HG03060 (cell line): ENCODE measurements around the gene RFC5.
"Not testable (repeated sequence)": the region's sequence is repeated elsewhere in the genome, so short reads cannot be mapped to it uniquely, and the experiment has no call there.

ENCODE experiments used
- ATAC-seq: cut with Tn5 transposase; IDR thresholded peaks from one replicate; pipeline ENCODE4 v1.9.1; 2021; ENCODE audit warnings: low read depth, moderate number of reproducible peaks; ENCODE audit not compliant: unreplicated experiment

Gene RFC5, protein sequence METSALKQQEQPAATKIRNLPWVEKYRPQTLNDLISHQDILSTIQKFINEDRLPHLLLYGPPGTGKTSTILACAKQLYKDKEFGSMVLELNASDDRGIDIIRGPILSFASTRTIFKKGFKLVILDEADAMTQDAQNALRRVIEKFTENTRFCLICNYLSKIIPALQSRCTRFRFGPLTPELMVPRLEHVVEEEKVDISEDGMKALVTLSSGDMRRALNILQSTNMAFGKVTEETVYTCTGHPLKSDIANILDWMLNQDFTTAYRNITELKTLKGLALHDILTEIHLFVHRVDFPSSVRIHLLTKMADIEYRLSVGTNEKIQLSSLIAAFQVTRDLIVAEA

DNA sequence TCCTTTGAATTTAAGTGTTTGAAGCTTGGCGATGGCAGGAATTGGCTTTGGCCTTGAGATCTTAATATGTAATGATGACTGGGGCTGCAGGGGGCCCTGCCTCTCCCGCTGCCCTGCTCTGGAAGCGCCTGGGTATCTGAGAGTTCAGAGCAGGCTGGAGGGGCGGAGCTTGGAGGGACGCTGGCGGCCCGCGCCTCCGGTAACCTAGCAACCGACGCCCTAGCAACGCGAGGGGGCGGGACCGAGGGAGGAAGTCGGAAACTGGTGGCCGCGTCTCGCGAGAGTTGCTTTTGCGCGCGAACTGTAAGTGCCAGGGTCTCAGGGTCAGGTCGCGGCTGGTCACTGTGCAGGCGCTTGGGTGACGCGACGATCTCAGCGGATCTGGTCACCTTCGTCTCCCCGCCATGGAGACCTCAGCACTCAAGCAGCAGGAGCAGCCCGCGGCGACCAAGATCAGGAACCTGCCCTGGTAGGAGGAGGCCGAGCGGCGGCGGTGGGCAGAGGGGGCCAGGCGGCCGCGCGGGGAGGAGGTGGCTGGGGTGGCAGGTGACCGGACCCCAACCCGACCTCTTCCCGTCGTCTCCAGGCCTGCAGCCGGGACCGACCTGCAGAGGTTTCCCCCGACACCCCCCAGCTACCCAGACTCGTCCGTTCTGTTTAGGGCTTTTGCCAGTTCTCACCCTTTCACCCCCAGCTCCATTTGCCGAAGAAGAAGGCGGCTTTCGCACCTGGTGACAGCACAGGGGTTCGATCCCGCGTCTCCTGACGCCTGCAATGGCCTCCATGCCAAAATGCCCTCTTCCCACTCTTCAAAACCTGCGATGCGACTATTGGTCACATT is at the start of gene RFC5:
TSS of gene RFC5 (plus strand) at position 280 of the 841 bp plus-strand sequence. CDS start at position 405, 125 bp downstream.
- peak; percentile 92 for ATAC-seq

DNA sequence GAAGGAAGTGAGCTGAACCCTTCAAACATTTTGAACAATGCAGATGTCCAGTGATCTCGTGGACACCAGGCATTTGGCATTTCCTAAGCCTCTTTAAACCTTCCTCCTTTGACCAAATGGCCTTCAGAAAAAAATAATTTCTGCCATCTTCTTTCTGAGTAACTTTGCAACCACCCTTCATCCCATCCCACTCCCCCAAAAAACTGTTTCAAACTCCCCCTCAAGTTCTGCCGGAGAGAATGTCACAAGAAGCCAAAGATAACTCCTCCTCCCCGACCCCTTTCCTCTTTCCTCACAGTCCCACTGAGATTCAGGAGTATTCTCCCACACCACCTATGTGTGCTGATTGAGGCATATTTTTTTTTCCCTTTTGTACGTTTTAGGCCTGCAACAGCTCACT is 49.5 kb upstream of the RFC5 start:
- no peak for ATAC-seq

DNA sequence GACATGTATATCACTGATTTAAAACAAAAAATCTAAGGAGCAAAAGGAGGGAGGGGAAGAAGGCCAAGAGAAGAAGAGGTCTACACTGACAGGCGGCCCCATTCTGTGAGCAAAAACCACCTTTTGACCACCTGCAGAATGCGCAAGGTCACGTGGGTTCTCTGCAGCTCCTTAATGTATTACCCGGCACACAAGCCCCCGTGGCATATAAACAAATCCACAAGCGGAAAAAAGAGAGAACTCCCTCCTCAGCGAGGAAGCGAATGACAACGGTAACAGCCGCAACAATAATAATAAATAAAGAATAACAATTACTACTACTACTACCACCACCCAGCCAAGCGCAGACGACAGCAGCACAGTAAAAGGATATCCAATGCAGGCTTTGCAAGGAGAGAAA is 49.0 kb upstream of the RFC5 start:
- ATAC-seq: no peak

DNA sequence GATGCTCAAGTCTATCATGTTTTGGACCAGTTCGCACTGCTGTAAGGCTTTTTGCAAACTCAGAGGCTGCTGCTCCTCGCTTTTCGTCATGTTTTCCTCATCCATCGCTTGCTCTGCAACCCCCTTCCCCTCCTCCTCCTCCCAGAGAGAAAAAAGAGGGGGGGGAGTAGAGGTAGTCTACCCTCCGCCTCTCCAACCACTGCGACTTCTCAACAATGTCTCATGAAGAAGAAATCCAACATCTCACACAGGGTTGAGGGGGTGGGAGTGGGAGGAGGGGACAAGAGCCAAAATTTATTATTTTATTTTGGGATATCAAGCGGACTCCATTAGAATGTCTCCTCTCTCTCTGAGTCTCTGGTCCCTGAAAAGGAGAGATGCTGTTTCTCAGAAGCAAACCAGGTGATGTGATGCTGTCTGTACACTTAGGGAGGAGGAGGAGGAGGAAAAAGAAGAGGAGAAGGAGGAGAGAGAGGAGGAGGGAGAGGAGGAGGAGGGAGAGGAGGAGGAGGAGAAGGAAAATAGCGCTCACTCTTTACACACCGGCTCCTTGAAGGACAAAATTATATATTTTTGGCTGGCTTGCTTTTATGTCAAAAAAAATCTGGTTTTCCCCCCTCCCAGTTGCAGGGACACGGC is 48.2 kb upstream of the RFC5 start:
- ATAC-seq: no peak

DNA sequence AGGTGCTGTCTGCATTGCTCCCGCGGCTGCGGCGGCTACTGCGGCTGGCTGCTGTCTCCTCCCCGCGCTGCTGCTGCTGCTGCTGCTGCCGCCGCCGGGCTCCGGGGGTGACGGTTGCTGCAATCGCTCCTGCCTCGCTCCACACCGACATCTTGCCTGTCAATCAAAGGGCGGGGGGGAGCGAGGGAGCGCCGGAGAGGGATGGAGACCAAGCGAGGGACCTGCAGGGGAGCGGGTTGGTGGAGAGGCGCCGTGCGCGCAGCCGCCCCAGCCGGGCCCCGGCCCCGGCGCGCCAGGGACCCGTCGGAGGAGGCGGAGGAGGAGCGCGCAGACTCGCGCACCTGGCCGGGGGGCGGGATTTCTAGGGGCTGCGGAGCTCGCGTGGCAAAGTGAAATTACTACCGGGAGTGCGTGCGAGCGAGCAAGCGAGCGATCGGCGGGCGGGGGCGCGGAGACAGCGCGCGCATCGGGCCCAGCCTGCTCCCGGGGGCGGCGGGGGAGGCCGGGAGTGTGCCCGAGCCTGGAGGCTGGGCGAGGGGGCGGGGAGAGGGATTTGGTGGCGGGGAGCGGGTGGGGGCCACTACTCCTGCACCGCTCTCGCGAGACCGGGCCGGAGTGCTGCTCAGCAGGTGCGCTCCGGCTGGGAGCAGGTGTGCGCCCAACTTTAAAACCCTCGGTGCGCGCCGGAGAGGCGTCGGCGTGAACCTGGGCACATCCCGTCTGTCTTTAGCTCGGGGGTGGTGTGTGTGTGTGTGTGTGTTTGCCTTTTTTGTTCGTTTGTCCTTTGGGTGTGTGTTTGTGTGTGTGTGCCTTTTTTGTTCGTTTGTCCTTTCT is 47.5 kb upstream of the RFC5 start, which contains the start of gene KSR2:
TSS of gene KSR2 (minus strand) at position 165 of the 834 bp plus-strand sequence. CDS start 735 bp downstream, outside the sequence.
- no peak for ATAC-seq

DNA sequence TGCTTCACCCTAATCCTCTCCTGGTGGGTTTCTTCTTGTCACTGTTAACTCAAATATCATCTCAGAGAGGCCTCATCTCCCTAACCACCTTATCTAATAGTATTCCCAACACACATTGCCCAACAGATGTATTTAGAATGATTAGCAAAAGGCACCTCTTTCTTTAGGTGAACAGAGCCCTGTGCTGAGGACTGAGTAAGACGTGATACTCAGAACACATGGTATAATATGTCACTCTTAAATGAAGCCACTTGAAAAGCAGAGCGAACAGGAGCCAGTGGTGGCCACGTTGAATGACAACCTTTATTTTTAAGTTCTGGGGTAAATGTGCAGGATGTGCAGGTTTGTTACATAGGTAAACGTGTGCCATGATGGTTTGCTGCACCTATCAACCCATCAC is 46.2 kb upstream of the RFC5 start:
- ATAC-seq: no peak

DNA sequence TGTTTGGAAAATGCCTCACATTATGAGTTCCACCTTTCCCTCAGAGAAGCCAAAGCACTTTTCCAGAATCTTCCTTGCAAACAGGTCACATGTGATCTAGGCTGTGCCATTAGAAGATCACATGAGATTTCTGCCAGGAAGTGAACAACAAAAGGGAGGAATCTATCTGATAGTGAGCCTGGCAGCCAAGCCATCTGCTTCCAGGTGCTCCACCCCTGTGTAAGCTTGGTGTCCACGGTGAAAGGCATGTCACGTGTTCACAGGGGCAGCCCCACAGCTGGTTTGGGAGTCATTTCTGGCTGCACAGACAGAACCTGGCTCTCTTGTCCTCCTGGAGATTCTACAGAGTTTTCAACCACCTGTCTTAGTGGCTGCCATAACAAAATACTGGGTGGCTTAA is 44.2 kb upstream of the RFC5 start:
- no peak for ATAC-seq

DNA sequence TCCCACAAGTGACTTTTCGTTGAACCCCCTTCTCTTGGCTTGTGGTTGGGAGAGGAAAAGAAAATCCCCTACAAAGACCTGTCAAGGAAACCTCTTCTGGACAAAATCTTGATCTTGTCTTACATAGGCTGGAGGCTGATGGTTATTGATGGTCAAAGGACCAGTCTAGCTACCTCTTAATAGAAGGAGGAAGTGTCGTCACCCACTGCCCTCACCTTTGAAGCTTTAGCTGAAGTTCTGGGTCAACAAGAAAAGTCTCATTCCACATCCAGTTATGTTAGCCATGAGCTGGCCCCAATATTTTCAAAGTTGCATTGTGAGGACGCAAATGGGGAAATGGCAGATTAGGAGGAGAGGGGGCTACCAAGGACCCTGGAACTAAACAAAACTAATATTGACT is 41.5 kb upstream of the RFC5 start:
- ATAC-seq: no peak

DNA sequence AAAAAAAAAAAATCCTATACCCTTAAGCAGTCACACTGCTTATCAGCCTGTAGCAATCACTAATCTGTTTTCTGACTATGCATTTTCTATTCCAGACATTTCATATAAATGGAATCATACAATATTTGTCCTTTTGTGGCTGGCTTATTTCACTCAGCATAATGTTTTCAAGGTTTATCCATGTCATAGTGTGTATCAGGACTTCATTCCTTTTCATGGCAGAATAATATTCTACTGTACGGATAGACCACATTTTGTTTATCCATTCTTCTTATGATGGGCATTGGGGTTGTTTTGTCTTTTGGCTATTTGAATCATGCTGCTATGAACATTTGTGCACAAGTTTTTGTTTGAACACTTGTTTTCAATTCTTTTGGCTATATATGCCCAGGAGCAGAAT is 39.1 kb upstream of the RFC5 start:
- no peak for ATAC-seq

DNA sequence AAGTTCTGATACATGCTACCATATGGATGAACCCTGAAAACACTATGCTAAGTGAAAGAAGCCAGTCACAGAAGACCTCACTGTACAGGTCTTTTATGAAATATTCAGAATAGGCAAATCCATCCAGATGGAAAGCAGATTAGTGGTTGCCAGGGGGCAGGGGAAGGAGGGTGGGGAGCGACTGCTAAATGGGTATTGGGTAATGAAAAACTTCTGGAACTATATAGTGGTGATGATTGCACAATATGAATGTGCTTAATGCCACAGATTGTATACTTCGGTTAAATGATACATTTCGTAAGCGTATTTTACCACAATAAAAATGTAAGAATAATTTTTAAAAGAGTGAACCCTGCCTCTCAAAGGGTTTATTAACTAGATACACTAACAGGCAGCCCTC is 35.9 kb upstream of the RFC5 start:
- ATAC-seq: no peak

DNA sequence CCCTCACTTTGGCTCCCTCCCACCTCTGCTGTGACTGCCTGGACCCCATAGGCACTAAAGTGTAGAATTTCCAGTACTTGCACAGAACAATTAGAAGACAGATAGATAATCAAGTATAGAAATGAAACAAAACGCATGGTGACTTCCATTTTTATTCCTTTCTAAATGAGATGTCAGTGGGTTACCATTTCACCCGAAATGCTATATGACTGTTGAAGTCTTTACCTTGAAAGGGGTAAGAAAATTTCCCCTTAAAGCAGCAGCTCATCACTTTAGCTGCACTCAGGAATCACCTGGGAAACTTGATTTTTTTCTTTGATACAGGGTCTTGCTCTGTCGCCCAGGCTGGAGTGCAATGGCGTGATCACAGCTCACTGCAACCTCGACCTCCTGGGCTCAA is 35.2 kb upstream of the RFC5 start:
- no peak for ATAC-seq

DNA sequence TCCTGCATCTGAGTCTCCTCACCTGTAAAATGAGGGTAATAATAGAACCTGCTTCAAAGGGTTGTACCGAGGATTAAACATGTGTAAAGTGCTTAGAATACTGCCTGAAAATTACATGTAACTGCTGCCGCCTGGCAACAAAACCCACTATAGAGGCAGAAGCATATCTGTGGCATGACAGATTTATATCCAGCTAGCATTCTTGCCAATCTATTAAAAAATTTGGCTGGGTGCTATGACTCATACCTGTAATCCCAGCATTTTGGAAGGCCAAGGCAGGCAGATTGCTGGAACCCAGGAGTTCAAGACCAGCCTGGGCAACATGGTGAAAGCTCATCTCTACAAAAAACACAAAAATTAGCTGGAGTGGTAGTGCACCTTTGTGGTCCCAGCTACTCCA is 31.3 kb upstream of the RFC5 start:
- no peak for ATAC-seq

DNA sequence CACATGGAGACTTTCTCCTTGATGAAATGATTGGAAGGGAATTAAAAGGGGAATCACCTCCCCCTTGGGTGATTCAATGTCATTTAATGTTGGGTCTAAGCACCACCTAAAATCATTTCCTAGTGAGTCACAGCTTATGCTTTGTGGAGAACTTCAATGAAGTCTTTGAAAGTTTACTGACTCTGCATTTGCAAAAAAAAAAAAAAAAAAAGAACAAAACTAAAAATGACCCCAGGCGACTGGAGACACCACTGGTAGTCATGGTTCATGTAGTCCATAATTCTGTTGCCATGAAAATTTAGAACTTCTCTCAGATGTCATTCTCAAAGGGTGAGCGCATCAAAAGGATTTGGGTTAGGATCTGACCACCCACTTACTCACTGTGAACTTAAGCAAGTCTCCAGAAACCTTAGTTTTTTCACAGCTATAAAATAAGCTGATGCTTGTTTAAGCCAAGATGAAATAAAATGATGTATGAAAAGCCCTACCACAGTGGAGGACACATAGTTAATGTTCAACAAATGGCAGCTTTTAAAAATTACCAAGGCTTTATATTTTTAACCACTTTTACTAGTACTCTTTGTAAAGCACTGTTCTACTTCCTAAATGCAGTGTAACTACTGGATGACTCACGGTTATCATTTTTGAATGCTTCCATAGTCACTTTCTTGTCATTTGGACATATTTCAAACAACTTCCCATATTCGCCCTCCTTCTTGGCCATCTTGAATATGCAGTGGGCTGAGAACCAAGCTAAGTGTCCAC is 29.6 kb upstream of the RFC5 start:
- no peak for ATAC-seq

DNA sequence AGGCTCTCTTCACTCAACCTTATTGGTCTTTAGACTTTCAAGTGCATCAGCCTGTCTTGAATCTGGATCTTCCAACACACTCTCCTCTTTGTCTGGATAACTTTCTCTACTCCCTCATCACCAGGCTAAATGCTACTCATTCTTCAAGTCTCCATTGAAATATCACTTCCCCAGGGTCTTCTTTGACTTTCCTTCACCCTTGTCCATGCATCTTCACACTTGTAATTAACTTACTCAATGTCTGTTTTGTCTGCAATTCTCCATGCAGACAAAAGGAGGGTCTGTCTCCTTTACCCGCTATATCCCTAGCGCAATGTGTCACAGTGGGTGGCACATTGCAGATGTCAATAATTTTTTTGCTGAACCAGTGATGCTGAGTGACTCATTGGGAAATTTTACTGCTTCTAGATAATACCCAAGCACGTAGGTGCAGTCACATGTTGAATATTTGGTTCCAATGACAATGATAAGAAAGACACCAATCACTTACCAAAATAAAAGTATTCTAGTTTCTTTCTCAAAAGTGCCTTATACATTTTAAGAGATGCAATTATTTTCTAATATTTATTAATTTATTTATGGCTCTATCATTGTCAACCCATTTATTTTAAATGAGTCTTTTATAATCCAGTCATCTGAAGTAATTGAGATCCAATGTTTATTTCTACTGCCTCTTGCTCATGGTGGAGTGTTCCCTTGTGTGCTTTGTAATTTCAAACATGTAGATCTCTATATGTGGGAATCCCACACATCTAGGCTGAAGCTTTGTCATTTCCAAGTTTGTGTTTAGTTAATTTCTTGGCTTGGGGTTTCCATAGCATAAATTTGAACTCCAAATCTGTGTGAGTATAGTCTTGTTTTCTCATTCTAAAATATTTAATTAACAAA is 21.7 kb upstream of the RFC5 start:
- ATAC-seq: no peak

DNA sequence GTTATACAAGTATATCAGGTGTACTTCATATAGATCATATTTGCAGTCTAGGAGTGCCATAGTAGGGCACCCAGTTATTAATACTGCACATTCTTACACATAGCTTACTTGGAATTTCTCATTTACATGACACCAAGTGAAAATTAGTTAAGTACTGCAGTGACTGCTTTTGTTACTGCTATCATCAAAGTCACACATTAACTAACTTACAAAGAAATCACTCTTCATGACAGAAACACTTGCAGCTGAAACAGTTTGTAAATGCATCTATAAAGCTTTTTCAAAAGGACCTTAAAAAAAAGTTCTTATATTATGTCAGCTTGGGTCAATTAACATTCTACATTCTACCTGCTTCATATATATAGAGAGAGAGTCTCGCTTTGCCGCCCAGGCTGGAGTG is 17.8 kb upstream of the RFC5 start:
- no peak for ATAC-seq

DNA sequence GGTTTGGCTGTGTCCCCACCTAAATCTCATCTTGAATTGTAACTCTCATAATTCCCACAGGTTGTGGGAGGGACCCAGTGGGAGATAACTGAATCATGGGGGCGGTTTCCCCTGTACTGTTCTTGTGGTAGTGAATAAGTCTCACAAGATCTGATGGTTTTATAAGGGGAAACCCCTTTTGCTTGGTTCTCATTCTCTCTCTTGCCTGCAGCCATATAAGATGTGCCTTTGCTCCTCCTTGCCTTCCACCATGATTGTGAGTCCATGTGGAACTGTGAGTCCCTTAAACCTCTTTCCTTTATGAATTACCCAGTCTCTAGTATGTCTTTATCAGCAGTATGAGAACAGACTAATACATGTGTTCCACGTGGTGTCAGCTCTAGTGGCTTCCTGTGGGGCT is 16.7 kb upstream of the RFC5 start:
- ATAC-seq: not testable (repeated sequence)

DNA sequence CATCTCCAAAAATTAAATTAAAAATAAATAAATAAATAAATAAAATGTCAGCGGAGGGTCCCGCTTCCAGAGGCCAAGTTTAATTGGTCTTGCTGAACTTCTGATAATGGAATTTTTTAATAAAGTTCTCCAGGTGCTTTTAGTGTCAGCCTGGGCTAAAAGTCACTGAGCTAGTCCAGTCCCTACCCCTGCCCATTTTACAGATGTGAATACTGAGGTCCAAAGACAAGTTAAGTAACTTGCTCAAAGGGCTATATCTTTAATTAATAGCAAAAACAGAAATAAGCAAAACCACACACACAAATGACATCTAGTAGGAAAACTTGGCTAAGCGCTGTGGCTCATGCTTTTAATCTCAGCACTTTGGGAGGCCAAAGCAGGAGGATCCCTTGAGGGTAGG is 5.6 kb upstream of the RFC5 start:
- ATAC-seq: no peak

DNA sequence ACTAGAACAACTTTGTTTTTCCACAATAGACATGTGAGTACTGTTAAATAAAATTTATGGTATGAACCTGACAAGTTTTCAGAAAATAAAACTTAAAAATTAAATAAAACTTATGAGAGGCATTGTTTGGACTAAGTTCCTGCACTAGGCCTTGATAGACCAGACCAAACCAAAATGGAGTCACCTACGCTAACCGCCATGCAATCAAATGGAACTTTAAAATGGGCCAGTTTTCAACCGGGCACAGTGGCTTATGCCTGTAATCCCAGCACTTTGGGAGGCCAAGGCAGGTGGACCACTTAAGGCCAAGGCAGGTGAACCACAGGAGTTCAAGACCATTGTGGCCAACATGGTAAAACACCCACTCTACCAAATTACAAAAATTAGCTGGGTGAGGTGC is 5.1 kb upstream of the RFC5 start:
- ATAC-seq: no peak

DNA sequence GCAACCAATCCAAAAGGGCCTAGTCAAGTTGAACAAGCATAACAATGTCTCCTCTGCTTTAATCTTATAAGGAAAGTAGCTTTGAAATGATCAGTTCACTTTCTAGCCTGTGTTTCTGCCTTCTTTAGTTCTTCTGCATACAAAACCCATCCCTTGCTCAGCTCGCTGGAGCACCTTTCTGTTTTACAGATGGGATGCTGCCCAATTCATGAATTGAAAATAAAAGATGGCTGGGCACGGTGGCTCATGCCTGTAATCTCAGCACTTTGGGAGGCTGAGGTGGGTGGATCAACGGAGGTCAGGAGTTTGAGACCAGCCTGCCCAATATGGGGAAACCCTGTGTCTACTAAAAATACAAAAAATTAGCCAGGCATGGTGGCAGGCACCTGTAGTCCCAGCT is 4.5 kb upstream of the RFC5 start:
- no peak for ATAC-seq
